GM12878 (cell line): ENCODE data around the gene COPZ1. TPM values are rescaled to one million over a fixed set of nuclear protein-coding genes. Genes with fewer than 3 reads are reported as not detected.

ENCODE experiments used
- ATAC-seq: fragments of 200-7000 bp; cut with Tn5 transposase; 3 replicates; pipeline ENCODE4 v1.9.1; 2020; ENCODE audit warnings: mild to moderate bottlenecking, moderate library complexity
- BruUV-seq: library from RNA; stranded (reverse); fragments of 400-500 nt; replicated peaks from 2 replicates; lab custom pipeline; 2021; lab: Mats Ljungman, UMichigan
- CTCF ChIA-PET: fragments of 300-600 bp; sonication (Branson Sonifier 250); formaldehyde crosslinking; extraction: SDS; loops from one replicate; lab custom pipeline; 2021; ENCODE audit warnings: inconsistent platforms; lab: Yijun Ruan, JAX
- POLR2A ChIA-PET: fragments of 350-600 bp; formaldehyde crosslinking; extraction: SDS; loops from one replicate; lab custom pipeline; 2021; ENCODE audit warnings: inconsistent platforms; lab: Charles Lee
- RAD21 ChIA-PET: fragments of 300-600 bp; sonication (Branson Sonifier 250); formaldehyde crosslinking; loops from one replicate; lab custom pipeline; 2023; ENCODE audit warnings: antibody characterized with exemption; ENCODE audit not compliant: unreplicated experiment; lab: Charles Lee
- SMC1A ChIA-PET: fragments of 300-600 bp; sonication (Branson Sonifier 250); formaldehyde crosslinking; loops from one replicate; lab custom pipeline; 2023; ENCODE audit not compliant: unreplicated experiment, uncharacterized antibody; lab: Charles Lee
- DNase-seq: peaks from one replicate; pipeline ENCODE4 v3.0.0-alpha.2; 2011; ENCODE audit warnings: low read depth, low spot score
- FAIRE-seq: peaks from 3 replicates; lab custom pipeline; 2011; peaks lifted over from hg19 to GRCh38; lab: Jason Lieb, UNC
- H2AFZ ChIP-seq: 2 replicates; pipeline ENCODE4 v1.6.0; 2011; ENCODE audit warnings: low read depth, low read length, control low read depth; ENCODE audit not compliant: control insufficient read depth
- H3K27ac ChIP-seq: 2 replicates; pipeline ENCODE4 v1.5.1; 2011; ENCODE audit warnings: control low read depth; ENCODE audit not compliant: control insufficient read depth, insufficient read depth
- H3K27me3 ChIP-seq, 2 experiments: replicated peaks in 1 of 2; 2 replicates each; pipeline versions ENCODE4 v1.6.0 to v1.6.1; 2011; ENCODE audit warnings: low read length in 1 of 2; ENCODE audit not compliant: control insufficient read depth in 2 of 2, insufficient read depth in 2 of 2
- H3K36me3 ChIP-seq, 2 experiments: 2 replicates each; pipeline ENCODE4 v1.5.1; 2011; ENCODE audit warnings: low read length in 1 of 2; ENCODE audit not compliant: control insufficient read depth in 2 of 2, insufficient read depth in 2 of 2
- H3K4me1 ChIP-seq: 2 replicates; pipeline ENCODE4 v1.6.1; 2011; ENCODE audit warnings: mild to moderate bottlenecking, low read length, moderate library complexity, mixed read lengths; ENCODE audit not compliant: control insufficient read depth, insufficient read depth
- H3K4me2 ChIP-seq: 2 replicates; pipeline ENCODE4 v1.6.0; 2011; ENCODE audit warnings: control low read depth; ENCODE audit not compliant: control insufficient read depth, insufficient read depth
- H3K4me3 ChIP-seq: fragments of 200-600 bp; sonication (generic); 2 replicates; pipeline ENCODE4 v1.5.1; 2016
- H3K79me2 ChIP-seq: 2 replicates; pipeline ENCODE4 v1.6.0; 2011; ENCODE audit warnings: low read length; ENCODE audit not compliant: control insufficient read depth, insufficient read depth
- H3K9ac ChIP-seq: 2 replicates; pipeline ENCODE4 v1.8.0; 2011; ENCODE audit warnings: low read length, control low read depth, mixed read lengths; ENCODE audit not compliant: control insufficient read depth, insufficient read depth
- H3K9me3 ChIP-seq: replicated peaks from 3 replicates; pipeline ENCODE4 v1.5.1; 2011; ENCODE audit warnings: mild to moderate bottlenecking, low read length; ENCODE audit not compliant: control insufficient read depth, insufficient read depth
- H4K20me1 ChIP-seq: 2 replicates; pipeline ENCODE4 v1.6.0; 2011; ENCODE audit not compliant: control insufficient read depth, insufficient read depth
- CTCF ChIP-seq, 3 experiments: IDR thresholded peaks in 2 of 3; conservative IDR thresholded peaks in 1 of 3; 2 replicates each; pipeline ENCODE4 v1.5.1; 2011; ENCODE audit warnings: low read depth in 3 of 3, low read length in 3 of 3, mild to moderate bottlenecking in 3 of 3, control low read depth in 2 of 3, moderate library complexity in 2 of 3, inconsistent platforms in 1 of 3, mixed read lengths in 1 of 3; ENCODE audit not compliant: control insufficient read depth in 2 of 3, insufficient read depth in 1 of 3; ENCODE audit errors: extremely low read depth in 1 of 3
- EGR1 ChIP-seq, 2 experiments: IDR thresholded peaks; 1 replicate in 1 of 2; 2 replicates in 1 of 2; pipeline ENCODE4 v1.6.1; 2011 to 2012; ENCODE audit warnings: low read depth in 2 of 2, low read length in 2 of 2, borderline replicate concordance in 1 of 2, mild to moderate bottlenecking in 1 of 2, moderate library complexity in 1 of 2
- EZH2 ChIP-seq: IDR thresholded peaks from 2 replicates; pipeline ENCODE4 v1.6.1; 2012; ENCODE audit warnings: low read depth, mild to moderate bottlenecking, control low read depth, inconsistent platforms, low read length, borderline replicate concordance; ENCODE audit not compliant: control insufficient read depth
- NRF1 ChIP-seq: conservative IDR thresholded peaks from 2 replicates; pipeline ENCODE4 v1.6.1; 2011; ENCODE audit warnings: mild to moderate bottlenecking, low read depth, low read length, improper control_type of control experiment
- PAX5 ChIP-seq: IDR thresholded peaks from 2 replicates; pipeline ENCODE4 v1.6.1; 2011; ENCODE audit warnings: low read depth, low read length, borderline replicate concordance
- RAD21 ChIP-seq: IDR thresholded peaks from 2 replicates; pipeline ENCODE4 v1.6.1; 2011; ENCODE audit warnings: mild to moderate bottlenecking, low read depth, low read length, moderate library complexity; ENCODE audit not compliant: insufficient read depth
- SIX5 ChIP-seq: IDR thresholded peaks from 2 replicates; pipeline ENCODE4 v1.6.1; 2011; ENCODE audit warnings: mild to moderate bottlenecking, low read depth, low read length, moderate library complexity; ENCODE audit not compliant: severe bottlenecking
- SP1 ChIP-seq: IDR thresholded peaks from one replicate; pipeline ENCODE4 v1.6.1; 2011; ENCODE audit warnings: low read depth, low read length
- SPI1 ChIP-seq: IDR thresholded peaks from 2 replicates; pipeline ENCODE4 v1.6.1; 2011; ENCODE audit warnings: low read depth, mild to moderate bottlenecking, low read length, moderate library complexity, borderline replicate concordance; ENCODE audit not compliant: insufficient read depth
- ZBED1 ChIP-seq: IDR thresholded peaks from 2 replicates; pipeline ENCODE4 v1.6.1; 2016; ENCODE audit warnings: borderline replicate concordance
- ZNF207 ChIP-seq: fragments of 450-650 bp; IDR thresholded peaks from 2 replicates; pipeline ENCODE4 v1.6.1; 2014; ENCODE audit warnings: antibody characterized with exemption, mild to moderate bottlenecking, borderline replicate concordance
- WGBS: methylation state at CpG from one replicate; pipeline ENCODE4 v1.1.6; 2016; ENCODE audit warnings: low lambda C conversion rate; ENCODE audit not compliant: insufficient replicate concordance, insufficient coverage; ENCODE audit errors: missing lambda C conversion rate; 5-methylcytosine and 5-hydroxymethylcytosine counted together
- in situ Hi-C: fragments of 300-500 bp; cut with MboI; formaldehyde crosslinking; loops from 9 replicates; pipeline ENCODE4 v1.14.3; 2018; ENCODE audit warnings: mixed read lengths
- intact Hi-C: fragments of 100-400 bp; cut with micrococcal nuclease; formaldehyde crosslinking; loops from one replicate; pipeline ENCODE4 v1.14.2; 2022; ENCODE audit not compliant: unreplicated experiment
- polyA plus RNA-seq, 11 experiments: library from polyadenylated mRNA; depleted of rRNA in 4 of 11; unstranded in 6 of 11; stranded (reverse) in 5 of 11; fragments of >200 nt; fragmentation: Nextera tagmentation in 4 of 11; fragmentation: Illumina TruSeq in 1 of 11; extraction: Ambion mirVana in 4 of 11; extraction: Trizol in 1 of 11; gene quantifications; 1 replicate in 1 of 11; 2 replicates in 10 of 11; pipeline versions ENCODE4 v1.2.1 to v1.2.3, GENCODE V29; 2011 to 2016; ENCODE audit warnings: inconsistent platforms in 2 of 11, missing spikeins in 2 of 11, low read depth in 1 of 11
- total RNA-seq, 4 experiments: library from RNA; depleted of rRNA in 3 of 4; stranded (reverse); fragments of >200 nt in 3 of 4; fragmentation: Illumina TruSeq in 1 of 4; extraction: Trizol in 1 of 4; gene quantifications; 2 replicates each; pipeline versions ENCODE4 v1.2.1 to v1.2.3, GENCODE V29; 2013 to 2021
- TF ChIP-seq, protein P1 (sequence below): IDR thresholded peaks from 2 replicates; pipeline ENCODE4 v1.6.1; 2011; ENCODE audit warnings: low read depth, low read length, improper control_type of control experiment, borderline replicate concordance
- TF ChIP-seq, protein P2 (sequence below): fragments of 450-650 bp; IDR thresholded peaks from 2 replicates; pipeline ENCODE4 v1.6.1; 2017; ENCODE audit warnings: borderline replicate concordance
- TF ChIP-seq, protein P3 (sequence below): fragments of 450-650 bp; IDR thresholded peaks from 2 replicates; pipeline ENCODE4 v1.6.1; 2017; ENCODE audit warnings: low read depth, mild to moderate bottlenecking, moderate library complexity

Gene COPZ1
- total and polyA plus RNA-seq, 10 of the 15 experiments (the other 5 are each of a cell fraction or from before 2014, with no cell fraction given), result 112 to 378 (median 184) TPM

DNA sequence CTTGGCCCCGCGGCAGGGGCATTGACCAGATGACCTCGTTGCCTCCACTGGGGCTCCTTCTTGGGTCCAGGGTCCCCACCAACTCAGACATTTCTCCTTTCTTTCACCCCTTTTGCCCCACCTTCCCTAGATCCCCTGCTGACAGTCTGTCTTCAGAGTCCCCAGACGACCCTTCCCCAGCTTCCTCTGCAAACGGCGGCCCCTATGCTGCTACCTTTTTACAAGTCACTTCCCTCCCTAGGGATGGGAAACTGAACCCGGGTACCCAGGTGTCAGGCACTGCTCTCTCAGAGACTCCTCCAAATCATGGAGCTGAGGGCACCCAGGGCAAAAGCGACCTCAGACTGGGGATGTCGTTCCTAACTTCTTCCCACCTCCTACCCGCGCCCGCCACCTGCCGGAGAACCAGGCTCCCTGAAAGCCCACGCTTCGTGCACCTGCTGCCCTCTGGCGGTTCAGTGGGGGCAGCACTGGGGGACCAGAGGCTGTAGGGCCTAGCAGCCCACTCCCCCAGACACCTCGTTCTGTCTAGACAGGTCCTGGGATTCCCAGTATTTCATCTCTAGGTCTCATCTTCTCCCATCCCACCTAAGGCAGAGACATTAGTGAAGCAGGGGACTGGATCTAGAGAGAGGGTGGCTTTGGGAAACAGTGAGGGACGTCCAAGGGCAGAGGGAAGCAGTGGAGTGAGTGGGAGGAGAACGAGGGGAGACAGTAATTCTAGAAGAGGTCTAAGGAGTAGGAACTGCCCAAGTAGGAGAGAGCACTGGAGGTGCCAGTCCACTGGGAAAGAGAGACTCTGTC lies 54.7 kb downstream of the COPZ1 start:
- DNase-seq (no peak), FAIRE-seq (no peak), ATAC-seq (peak; percentile 95)
- POLR2A ChIA-PET, result interaction anchor here (0.5 to 0.7 kb wide), 2 partner anchors 20 to 125 kb away, joined by 3 to 4 read pairs; no protein-coding TSS in a partner anchor
- no peaks in the 10 kb centered on the region for H3K36me3 ChIP-seq
- no peak overlapping the region for H3K27ac ChIP-seq
- H3K9me3 ChIP-seq, result no peaks in the 10 kb centered on the region
- CTCF ChIA-PET, result interaction anchor here (0.7 to 6.4 kb wide), 51 partner anchors 8 to 387 kb away, joined by 3 to 66 read pairs (median 5); partner anchors contain the start of genes CBX5, COPZ1 and NCKAP1L
- peaks cover 4% of the 10 kb centered on the region for H3K4me1 ChIP-seq
- intact Hi-C loops, result loop anchor here (10.0 kb wide), 1 partner anchor 375 kb away; the partner anchor contains the start of genes HOXC8 and HOXC9
- H2AFZ ChIP-seq, result no peak overlapping the region; the same call in 1 of the 2 replicates
- H3K4me2 ChIP-seq, result no peak overlapping the region
- no TSS peak for BruUV-seq
- SMC1A ChIA-PET, result interaction anchor here (0.8 to 4.1 kb wide), 15 partner anchors 12 to 168 kb away, joined by 3 to 17 read pairs (median 4); partner anchors contain the start of genes COPZ1 and ITGA5
- WGBS, result 21% methylated on average over 19 of the region's 19 CpGs
- H4K20me1 ChIP-seq, result no peaks in the 10 kb centered on the region
- RAD21 ChIA-PET, result interaction anchor here (0.7 to 2.5 kb wide), 10 partner anchors 9 to 161 kb away, joined by 3 to 16 read pairs (median 4); no protein-coding TSS in a partner anchor
- in situ Hi-C loops, result no loop called here
- no peaks in the 10 kb centered on the region for H3K79me2 ChIP-seq
- no peaks in the 10 kb centered on the region for H3K27me3 ChIP-seq
- H3K4me3 ChIP-seq, result no peak overlapping the region
- no peak overlapping the region for H3K9ac ChIP-seq
- TF ChIP-seq EGR1 (IDR thresholded peaks at IDR 0.05; ENCODE audit: borderline replicate concordance in 1 of 2, low read depth in 2 of 2, low read length in 2 of 2), result peak in 1 of 2 experiments; percentile 64; a peak in 1 of 3 replicates
- no peak for TF ChIP-seq ZBED1
- no peak for TF ChIP-seq PAX5
- TF ChIP-seq, protein P1, sequence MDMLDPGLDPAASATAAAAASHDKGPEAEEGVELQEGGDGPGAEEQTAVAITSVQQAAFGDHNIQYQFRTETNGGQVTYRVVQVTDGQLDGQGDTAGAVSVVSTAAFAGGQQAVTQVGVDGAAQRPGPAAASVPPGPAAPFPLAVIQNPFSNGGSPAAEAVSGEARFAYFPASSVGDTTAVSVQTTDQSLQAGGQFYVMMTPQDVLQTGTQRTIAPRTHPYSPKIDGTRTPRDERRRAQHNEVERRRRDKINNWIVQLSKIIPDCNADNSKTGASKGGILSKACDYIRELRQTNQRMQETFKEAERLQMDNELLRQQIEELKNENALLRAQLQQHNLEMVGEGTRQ, result no peak
- no peak for TF ChIP-seq SP1
- TF ChIP-seq NRF1, result no peak
- TF ChIP-seq, protein P2, sequence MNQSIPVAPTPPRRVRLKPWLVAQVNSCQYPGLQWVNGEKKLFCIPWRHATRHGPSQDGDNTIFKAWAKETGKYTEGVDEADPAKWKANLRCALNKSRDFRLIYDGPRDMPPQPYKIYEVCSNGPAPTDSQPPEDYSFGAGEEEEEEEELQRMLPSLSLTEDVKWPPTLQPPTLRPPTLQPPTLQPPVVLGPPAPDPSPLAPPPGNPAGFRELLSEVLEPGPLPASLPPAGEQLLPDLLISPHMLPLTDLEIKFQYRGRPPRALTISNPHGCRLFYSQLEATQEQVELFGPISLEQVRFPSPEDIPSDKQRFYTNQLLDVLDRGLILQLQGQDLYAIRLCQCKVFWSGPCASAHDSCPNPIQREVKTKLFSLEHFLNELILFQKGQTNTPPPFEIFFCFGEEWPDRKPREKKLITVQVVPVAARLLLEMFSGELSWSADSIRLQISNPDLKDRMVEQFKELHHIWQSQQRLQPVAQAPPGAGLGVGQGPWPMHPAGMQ, result no peak
- no peak for TF ChIP-seq SIX5
- TF ChIP-seq SPI1, result no peak
- peak; percentile 70; the same call in 1 of the 2 replicates for TF ChIP-seq ZNF207
- peak; percentile 73 for TF ChIP-seq RAD21
- peak; percentile 100; a peak in 5 of 6 replicates for TF ChIP-seq CTCF (IDR thresholded peaks at IDR 0.05 in 2 of 3, conservative IDR thresholded peaks at IDR 0.05 in 1 of 3; ENCODE audit: control insufficient read depth in 2 of 3, extremely low read depth in 1 of 3, insufficient read depth in 1 of 3, low read depth in 3 of 3, low read length in 3 of 3)
- TF ChIP-seq EZH2, result no peak
- TF ChIP-seq, protein P3, sequence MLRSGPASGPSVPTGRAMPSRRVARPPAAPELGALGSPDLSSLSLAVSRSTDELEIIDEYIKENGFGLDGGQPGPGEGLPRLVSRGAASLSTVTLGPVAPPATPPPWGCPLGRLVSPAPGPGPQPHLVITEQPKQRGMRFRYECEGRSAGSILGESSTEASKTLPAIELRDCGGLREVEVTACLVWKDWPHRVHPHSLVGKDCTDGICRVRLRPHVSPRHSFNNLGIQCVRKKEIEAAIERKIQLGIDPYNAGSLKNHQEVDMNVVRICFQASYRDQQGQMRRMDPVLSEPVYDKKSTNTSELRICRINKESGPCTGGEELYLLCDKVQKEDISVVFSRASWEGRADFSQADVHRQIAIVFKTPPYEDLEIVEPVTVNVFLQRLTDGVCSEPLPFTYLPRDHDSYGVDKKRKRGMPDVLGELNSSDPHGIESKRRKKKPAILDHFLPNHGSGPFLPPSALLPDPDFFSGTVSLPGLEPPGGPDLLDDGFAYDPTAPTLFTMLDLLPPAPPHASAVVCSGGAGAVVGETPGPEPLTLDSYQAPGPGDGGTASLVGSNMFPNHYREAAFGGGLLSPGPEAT, result no peak
